GM12891 (cell line): ENCODE results near the gene STX2.

Source experiments
- POLR2A ChIP-seq: IDR thresholded peaks from 2 replicates; pipeline ENCODE4 v1.6.1; 2011; ENCODE audit warnings: low read depth, low read length, control low read depth
- POLR2AphosphoS5 ChIP-seq: IDR thresholded peaks from 2 replicates; pipeline ENCODE4 v1.6.1; 2011; ENCODE audit warnings: low read depth, low read length, control low read depth
- POU2F2 ChIP-seq: IDR thresholded peaks from 2 replicates; pipeline ENCODE4 v1.6.1; 2011; ENCODE audit warnings: low read depth, mild to moderate bottlenecking, control low read depth, low read length, moderate library complexity
- SPI1 ChIP-seq: IDR thresholded peaks from 2 replicates; pipeline ENCODE4 v1.6.1; 2011; ENCODE audit warnings: low read depth, low read length, control low read depth
- TAF1 ChIP-seq: IDR thresholded peaks from 2 replicates; pipeline ENCODE4 v1.6.1; 2011; ENCODE audit warnings: low read depth, low read length, control low read depth

DNA sequence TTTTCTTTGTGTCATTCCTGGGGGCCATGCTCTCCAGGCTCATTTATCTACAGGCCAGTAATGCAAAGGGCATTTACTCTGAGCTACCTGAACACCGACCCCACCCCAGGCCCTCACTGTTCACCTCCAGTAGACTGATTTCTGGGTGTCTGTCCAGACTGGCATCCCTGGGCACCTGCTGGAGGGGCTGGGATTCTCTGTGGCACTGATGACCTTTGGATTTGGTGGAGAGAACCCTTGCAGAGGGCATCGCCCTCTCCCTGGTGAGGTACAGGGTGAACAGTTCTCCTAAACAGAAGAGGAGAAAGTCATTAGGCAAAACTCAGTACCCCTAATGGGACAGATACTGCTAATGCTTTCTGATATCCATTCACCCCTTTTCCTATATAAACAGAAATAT is 95.9 kb downstream of the STX2 start:
- TF ChIP-seq POLR2A (no peak), POU2F2 (no peak), POLR2AphosphoS5 (no peak), TAF1 (no peak), SPI1 (no peak)
